HG03097 (cell line): ENCODE measurements around the gene MAN1B1.
"Not testable (repeated sequence)": the region's sequence is repeated elsewhere in the genome, so short reads cannot be mapped to it uniquely, and the experiment has no call there.

ENCODE experiments used
- ATAC-seq: cut with Tn5 transposase; IDR thresholded peaks from one replicate; pipeline ENCODE4 v1.9.1; 2021; ENCODE audit not compliant: unreplicated experiment, low FRiP score

MAN1B1 gene

DNA sequence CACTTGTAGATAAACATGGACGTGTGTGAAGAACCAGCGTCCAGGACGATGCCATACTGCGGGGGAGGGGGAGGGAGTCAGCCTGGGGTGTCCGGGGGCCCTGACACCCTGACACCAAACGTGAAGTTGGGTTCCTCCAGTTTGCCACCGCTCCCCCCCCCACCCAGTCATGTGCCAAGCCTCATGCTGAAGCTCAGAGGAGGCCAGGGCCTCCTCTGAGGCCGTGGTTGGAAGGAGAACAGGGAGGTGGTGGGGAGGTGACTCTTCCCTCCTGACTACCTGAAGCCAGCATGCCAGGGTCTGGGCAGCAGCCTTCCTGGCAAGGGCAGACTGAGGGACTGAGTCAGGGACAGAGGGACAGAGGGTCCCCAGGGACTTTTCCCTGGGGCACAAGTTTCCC is 34.5 kb upstream of the MAN1B1 start:
- ATAC-seq: no peak

GRCh38 chr9:137052998-137053943 is 33.5 kb upstream of the MAN1B1 start:
- no peak for ATAC-seq

DNA sequence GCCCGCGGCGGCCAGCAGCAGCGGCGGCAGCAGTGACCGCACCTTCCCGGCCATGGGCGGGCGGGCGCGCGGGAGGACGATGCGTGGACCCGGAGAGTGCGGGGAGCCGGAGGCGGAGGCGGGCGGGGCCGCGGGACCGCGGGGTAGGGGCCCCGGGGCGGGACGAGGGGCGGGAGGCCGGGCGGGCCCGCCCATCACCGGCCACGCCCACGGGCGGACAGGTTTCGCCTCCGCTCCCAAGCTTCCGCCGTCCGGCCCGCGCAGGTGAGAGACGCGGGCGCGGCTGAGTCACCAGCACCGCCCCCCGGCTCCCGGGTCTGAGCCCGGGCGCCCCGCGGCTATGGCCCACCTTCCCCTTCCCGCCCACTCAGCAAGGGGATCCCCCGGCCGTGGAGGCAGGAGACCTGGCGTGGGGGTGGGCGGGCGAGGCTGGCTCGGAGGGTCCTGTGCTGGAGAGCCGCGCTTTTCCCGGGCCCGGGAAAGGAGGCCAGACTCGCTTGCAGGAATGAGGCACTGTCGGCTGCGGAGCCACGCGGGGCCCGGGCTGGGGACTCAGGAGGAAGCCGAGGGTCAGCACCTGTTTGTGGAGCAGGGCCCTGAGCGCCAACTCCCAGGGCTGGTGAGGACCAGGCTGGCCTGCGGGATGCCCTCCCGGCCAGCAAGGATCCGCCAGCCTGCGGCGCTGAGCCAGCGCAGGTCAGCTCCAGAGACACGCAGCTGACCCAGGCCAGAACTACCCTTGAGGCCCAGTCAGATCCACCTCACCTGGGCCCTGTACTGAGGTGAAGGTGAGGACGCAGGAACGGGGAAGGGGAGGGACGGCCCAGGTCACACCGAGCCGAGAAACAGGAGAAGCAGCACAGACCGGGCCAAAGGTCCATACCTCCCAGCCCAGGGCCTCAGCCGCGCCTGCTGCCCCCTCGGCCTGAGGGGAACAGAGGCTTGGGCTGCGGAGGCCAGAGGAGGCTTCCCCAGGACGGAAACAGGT is 32.5 kb upstream of the MAN1B1 start, which contains the start of gene ENTPD2:
Gene ENTPD2 (minus strand): TSS at position 118 of the 988 bp plus-strand sequence. CDS start 64 bp downstream, at position 54.
- no peak for ATAC-seq

- no peak for ATAC-seq
Observed at GRCh38 chr9:137054932-137055384, 31.8 kb upstream of the MAN1B1 start.

DNA sequence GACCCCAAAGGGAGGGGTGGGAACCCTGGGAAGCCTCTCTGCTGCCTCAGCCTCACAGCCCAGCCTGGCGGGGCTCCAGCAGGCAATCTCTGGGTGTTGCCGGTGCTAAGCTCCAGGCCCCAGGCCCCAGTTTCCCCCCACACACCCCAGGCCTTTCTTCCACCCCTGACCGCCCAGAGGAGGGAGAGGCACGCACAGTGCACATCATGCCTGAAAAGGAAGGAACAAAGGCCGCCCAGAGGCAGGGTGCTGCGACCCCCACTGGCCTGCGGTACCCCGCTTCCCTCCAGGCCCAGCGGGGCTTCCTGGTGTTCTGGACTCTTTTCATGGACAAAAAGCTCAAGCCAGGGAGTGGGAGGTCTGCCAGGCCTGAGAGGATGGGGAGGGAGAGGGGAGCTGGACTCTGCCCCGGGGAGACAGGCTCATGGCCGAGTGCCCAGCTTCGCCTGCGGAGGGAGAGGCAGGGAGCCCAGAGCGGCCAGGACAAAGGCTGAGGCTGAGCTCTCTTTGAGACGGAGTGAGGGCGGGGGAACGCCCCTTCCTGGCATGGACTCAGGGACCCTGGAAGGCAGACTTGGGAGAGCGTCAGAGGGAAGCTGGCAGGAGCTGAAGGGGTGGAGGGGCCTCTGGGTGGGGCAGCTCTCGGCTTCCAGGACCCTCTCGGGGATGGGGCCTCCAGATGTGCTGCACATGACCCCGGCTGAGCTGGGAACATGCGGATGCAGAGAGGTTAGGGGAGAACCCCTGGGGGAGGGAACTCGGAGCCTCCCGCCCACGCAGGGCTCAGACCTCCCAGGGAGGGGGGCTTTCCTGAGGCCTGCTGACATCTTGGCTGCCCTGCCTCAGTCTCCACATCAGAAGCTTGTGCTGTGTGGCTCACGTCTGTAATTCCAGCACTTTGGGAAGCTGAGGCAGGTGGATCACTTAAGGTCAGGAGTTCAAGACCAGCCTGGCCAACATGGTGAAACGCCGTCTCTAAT is 31.1 kb upstream of the MAN1B1 start:
- no peak for ATAC-seq

DNA sequence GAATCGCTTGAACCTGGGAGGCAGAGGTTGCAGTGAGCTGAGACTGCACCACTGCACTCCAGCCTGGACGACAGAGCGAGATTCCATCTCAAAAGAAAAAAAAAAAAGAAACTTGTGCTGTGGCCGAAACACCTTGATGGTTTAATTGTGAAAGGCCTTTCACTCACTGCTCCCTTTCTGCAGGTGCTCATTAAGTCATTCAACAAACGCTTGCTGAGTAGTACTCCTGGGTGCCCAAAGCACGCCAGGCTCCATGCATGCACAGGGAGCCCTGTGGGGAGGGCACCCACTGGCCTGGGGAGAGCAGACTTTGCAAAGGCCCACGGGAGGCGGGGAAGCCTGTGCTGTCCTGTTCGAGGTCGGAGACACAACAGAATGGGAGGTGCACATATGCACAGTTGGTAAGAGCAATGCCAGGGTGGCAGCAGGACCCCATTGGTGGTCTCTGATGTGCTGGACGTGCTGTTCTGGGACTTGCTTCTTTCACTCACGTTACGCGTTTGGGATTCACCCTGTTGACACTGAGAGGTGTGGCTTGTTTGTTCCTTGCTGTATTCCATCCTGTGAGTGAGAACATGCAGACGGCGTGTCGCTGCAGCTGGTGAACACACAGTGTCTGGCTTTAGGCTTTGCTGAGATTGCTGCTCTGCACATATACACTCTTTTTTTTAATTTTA is 29.9 kb upstream of the MAN1B1 start:
- no peak for ATAC-seq

DNA sequence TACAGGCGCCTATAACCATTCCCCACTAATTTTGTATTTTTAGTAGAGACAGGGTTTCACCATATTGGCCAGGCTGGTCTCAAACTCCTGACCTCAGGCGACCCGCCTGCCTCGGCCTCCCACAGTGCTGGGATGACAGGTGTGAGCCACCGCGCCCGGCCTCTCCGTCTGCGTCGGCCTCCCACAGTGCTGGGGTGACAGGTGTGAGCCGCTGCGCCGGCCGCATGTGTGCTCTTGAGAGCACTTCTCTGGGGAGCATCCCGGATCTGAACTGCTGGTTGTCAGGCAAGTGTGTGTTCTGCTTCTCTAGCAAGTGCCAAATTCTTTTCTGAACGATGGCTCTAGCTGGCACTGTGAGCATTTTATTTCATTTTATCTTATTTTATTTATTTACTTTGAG is 29.2 kb upstream of the MAN1B1 start:
- ATAC-seq: no peak

GRCh38 chr9:137058521-137059234 is 28.1 kb upstream of the MAN1B1 start:
- no peak for ATAC-seq

DNA sequence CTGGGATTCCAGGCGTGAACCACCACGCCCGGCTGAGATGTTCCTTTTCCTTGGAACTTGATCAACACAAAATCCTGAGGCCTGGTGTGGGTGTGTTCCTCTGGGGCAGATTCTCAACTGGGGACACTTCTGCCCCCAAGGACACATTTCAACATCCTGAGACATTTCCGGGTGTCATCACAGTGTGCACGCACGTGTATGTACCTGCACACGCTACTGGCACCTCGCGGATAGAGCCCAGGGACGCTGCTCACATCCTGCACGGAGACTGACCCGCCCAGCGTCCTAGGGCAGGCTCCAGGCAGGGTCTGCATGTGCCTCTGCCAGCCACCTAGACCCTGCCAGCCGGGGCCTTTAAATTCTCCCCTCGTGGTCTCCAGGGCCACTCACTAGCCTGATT is 24.4 kb upstream of the MAN1B1 start:
- no peak for ATAC-seq

- not testable (repeated sequence) for ATAC-seq
Observed at GRCh38 chr9:137062798-137063197, 24.0 kb upstream of the MAN1B1 start.

- ATAC-seq: no peak
Observed at GRCh38 chr9:137063311-137064026, 23.3 kb upstream of the MAN1B1 start.

GRCh38 chr9:137064027-137064879 is 22.5 kb upstream of the MAN1B1 start:
- no peak for ATAC-seq

DNA sequence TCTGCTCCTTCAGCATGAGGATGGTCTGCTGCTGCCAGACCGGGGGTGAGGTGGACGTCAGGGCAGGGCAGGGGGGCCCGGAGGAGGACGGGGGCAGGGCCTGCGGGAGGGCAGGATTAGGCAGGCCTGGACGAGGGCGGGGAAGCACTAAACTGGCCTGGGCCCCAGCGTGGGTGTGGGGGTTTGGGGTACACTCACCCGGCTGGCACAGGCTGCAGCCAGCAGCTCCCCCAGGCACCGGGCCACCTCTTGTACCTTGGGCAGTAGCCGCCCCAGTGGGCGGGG is 22.0 kb upstream of the MAN1B1 start:
- ATAC-seq: no peak

DNA sequence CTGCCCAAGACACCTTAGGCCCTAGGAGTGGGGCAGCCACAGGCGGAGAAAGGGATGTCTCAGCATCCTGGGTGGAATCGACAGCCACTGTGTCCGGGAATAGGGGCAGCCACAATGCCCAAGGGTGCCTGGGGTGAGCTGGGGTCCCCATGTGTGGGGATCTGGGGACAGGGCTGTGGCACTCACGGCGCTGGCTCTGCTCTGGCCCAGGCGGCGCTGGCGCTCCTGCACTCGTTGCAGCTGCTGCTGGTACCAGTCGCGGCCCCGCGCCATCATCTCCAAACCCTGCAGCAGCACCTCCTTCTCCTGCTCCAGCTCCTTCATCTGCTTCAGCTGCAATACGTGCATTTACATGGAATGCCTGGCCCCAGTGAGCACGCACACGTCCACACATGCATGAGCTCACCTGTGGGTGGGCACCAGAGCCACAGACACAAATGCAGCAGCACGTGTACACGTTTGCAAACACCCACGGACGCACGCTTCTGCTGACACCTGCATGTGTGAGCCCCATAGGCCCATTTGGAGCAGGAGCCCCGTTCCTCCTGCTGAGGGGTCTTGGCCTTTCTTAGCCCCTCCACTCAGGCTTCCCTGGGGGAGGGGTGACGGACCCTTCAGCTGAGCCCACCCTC is 21.3 kb upstream of the MAN1B1 start:
- ATAC-seq: no peak

DNA sequence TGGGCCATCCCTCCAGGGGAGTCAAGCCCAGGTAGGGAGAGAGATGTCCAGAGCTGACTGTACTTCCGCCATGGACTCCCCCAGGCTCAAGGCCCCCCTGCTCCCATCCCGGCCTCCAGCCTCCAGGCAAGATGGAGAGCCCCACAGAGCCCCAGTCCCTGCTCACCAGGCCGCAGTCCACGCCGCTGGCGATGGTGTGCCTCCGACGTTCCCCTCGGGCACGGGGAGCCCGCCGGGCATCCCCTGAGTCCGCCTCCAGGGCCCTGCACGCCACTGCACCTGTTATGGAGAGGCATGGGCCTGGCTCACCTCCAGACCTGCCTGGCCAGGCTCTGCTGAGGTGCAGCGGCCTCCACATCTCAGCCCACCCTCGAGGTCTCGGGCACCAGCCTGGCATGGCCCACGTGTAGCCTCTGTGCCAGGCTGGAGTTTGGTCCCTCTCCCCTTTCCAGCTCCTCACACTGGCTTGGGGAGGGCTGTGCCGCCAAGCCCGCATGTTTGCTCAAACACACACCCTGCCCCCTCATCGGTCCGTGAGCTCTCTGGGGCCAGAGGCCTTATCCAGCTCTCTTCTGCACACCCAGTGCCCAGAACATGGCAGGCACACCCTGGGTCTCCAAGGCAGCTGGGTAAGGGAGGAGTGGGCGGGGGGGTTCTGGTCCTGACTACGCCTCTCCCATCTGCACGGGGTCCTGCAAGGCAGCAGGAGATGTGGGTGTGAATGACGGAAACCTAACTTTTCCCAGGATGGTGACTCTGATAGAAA is 20.5 kb upstream of the MAN1B1 start:
- no peak for ATAC-seq

- ATAC-seq: no peak
Observed at GRCh38 chr9:137067860-137068538, 18.8 kb upstream of the MAN1B1 start.
